Kidney (tissue), 14 donors: Measurements from ENCODE around the gene KIF26B. TPM values are rescaled to one million over a fixed set of nuclear protein-coding genes. Genes with fewer than 3 reads are reported as not detected.

Experiments used
- DNase-seq, 5 donors: peaks; one replicate each; pipeline ENCODE4 v3.0.0-alpha.2; 2013 to 2020
- FAIRE-seq: peaks from 2 replicates; lab custom pipeline; 2012; peaks lifted over from hg19 to GRCh38; lab: Jason Lieb, UNC
- H3K27ac ChIP-seq, 2 donors: one replicate each; pipeline ENCODE4 v1.7.0; 2013; ENCODE audit warnings: low read depth in 2 of 2, low read length in 2 of 2, inconsistent platforms in 1 of 2
- H3K27me3 ChIP-seq: one replicate; pipeline ENCODE4 v1.7.1; 2013; ENCODE audit warnings: low read length, inconsistent platforms; ENCODE audit not compliant: control insufficient read depth, insufficient read depth
- H3K36me3 ChIP-seq, 3 donors: one replicate each; pipeline versions ENCODE4 v1.7.0 to v1.7.1; 2013; ENCODE audit warnings: low read length in 3 of 3, control low read depth in 1 of 3, inconsistent platforms in 1 of 3; ENCODE audit not compliant: insufficient read depth in 3 of 3, control insufficient read depth in 2 of 3
- H3K4me1 ChIP-seq, 3 donors: one replicate each; pipeline versions ENCODE4 v1.7.0 to v1.7.1; 2013; ENCODE audit warnings: low read length in 3 of 3, inconsistent platforms in 1 of 3, low read depth in 1 of 3; ENCODE audit not compliant: control insufficient read depth in 2 of 3, insufficient read depth in 2 of 3
- H3K4me3 ChIP-seq, 3 donors: one replicate each; pipeline versions ENCODE4 v1.7.0 to v1.8.1; 2013; ENCODE audit warnings: low read length in 3 of 3, control low read depth in 1 of 3, inconsistent platforms in 1 of 3
- H3K9ac ChIP-seq, 3 donors: one replicate each; pipeline versions ENCODE4 v1.7.0 to v1.7.1; 2013; ENCODE audit warnings: low read length in 3 of 3, control low read depth in 1 of 3, inconsistent platforms in 1 of 3
- H3K9me3 ChIP-seq, 3 donors: one replicate each; pipeline versions ENCODE4 v1.7.0 to v1.7.1; 2013; ENCODE audit warnings: low read length in 3 of 3, control low read depth in 1 of 3, inconsistent platforms in 1 of 3; ENCODE audit not compliant: control insufficient read depth in 2 of 3, insufficient read depth in 1 of 3
- CTCF ChIP-seq: IDR thresholded peaks from 3 replicates; pipeline ENCODE4 v1.5.1; 2012; ENCODE audit warnings: mild to moderate bottlenecking, moderate library complexity, borderline replicate concordance; ENCODE audit not compliant: insufficient read depth; ENCODE audit errors: extremely low read depth
- intact Hi-C: fragments of 100-400 bp; cut with DNase I; formaldehyde crosslinking; loops from one replicate; pipeline ENCODE4 v1.11.1; 2022
- polyA plus RNA-seq: library from polyadenylated mRNA; stranded (reverse); fragments of 350-450 nt; fragmentation: Illumina TruSeq; extraction: RNeasy Lipid Tissue Mini Kit (QIAGEN cat#74804); gene quantifications from one replicate; pipeline ENCODE4 v1.2.3, GENCODE V29; 2014; ENCODE audit warnings: low read depth, low replicate concordance; ENCODE audit not compliant: insufficient read depth
- total RNA-seq: library from RNA; stranded (reverse); fragmentation: NEBNext Ultra II Directional; extraction: Animal tissue kit (Norgen Biotek cat#: 25700); gene quantifications from one replicate; pipeline ENCODE4 v1.2.1, GENCODE V29; 2021
- donor health status: control.
- donor health status: control.
- donor health status: control.
- donor health status: control.
- donor health status: control.
- donor health status: DM: yes; HTN: yes; CAD: no.
- donor health status: Normal renal cell carcinoma (clear cell type).

Gene KIF26B
- total and polyA plus RNA-seq, 2 donors from 2014 or later, result 0.52 to 10.7 TPM

- FAIRE-seq (no peak), DNase-seq (no peak)
- H3K9me3 ChIP-seq, result no peaks in the 10 kb centered on the region
- H3K4me3 ChIP-seq, result no peak overlapping the region
- no peak overlapping the region for H3K9ac ChIP-seq
- intact Hi-C loops, result no loop called here
- no peak for TF ChIP-seq CTCF
- H3K27me3 ChIP-seq, result no peaks in the 10 kb centered on the region
- no peaks in the 10 kb centered on the region for H3K36me3 ChIP-seq
- no peak overlapping the region for H3K27ac ChIP-seq
- no peaks in the 10 kb centered on the region for H3K4me1 ChIP-seq
Measured at GRCh38 chr1:245520611-245521010, 365.8 kb downstream of the KIF26B start.

GRCh38 chr1:245526141-245526540, 371.4 kb downstream of the KIF26B start:
- H3K27ac ChIP-seq, result no peak overlapping the region
- FAIRE-seq, result no peak
- no peaks in the 10 kb centered on the region for H3K36me3 ChIP-seq
- no peaks in the 10 kb centered on the region for H3K9me3 ChIP-seq
- H3K4me1 ChIP-seq, result no peaks in the 10 kb centered on the region
- TF ChIP-seq CTCF, result no peak
- no peak overlapping the region for H3K9ac ChIP-seq
- H3K27me3 ChIP-seq, result no peaks in the 10 kb centered on the region
- H3K4me3 ChIP-seq, result no peak overlapping the region
- intact Hi-C loops, result no loop called here
- no peak for DNase-seq

GRCh38 chr1:245528258-245528635, 373.5 kb downstream of the KIF26B start:
- H3K4me1 ChIP-seq, result no peaks in the 10 kb centered on the region
- no peaks in the 10 kb centered on the region for H3K36me3 ChIP-seq
- no peak overlapping the region for H3K4me3 ChIP-seq
- H3K9ac ChIP-seq, result no peak overlapping the region
- H3K27me3 ChIP-seq, result no peaks in the 10 kb centered on the region
- FAIRE-seq (no peak), DNase-seq (peak in 1 of 5 donors; percentile 37)
- no peak for TF ChIP-seq CTCF
- intact Hi-C loops, result no loop called here
- no peaks in the 10 kb centered on the region for H3K9me3 ChIP-seq
- H3K27ac ChIP-seq, result no peak overlapping the region

- no peak overlapping the region for H3K27ac ChIP-seq
- TF ChIP-seq CTCF, result no peak
- no peaks in the 10 kb centered on the region for H3K4me1 ChIP-seq
- no peaks in the 10 kb centered on the region for H3K9me3 ChIP-seq
- DNase-seq, result no peak
- H3K36me3 ChIP-seq, result no peaks in the 10 kb centered on the region
- intact Hi-C loops, result no loop called here
- H3K4me3 ChIP-seq, result no peak overlapping the region
- no peaks in the 10 kb centered on the region for H3K27me3 ChIP-seq
- FAIRE-seq, result no peak
- H3K9ac ChIP-seq, result no peak overlapping the region
Measured at GRCh38 chr1:245530937-245531336, 376.2 kb downstream of the KIF26B start.
